K562 (cell line): Measurements from ENCODE around the gene TFAP2E. TPM values are rescaled to one million over a fixed set of nuclear protein-coding genes. Genes with fewer than 3 reads are reported as not detected.
A peak's percentile ranks its signal among the peaks of the same experiment; 100 is the strongest.

ENCODE experiments used
- ARID2 ChIP-seq: fragments of 450-650 bp; IDR thresholded peaks from 2 replicates; pipeline ENCODE4 v1.6.1; 2017; ENCODE audit warnings: antibody characterized with exemption, mild to moderate bottlenecking
- ATF3 ChIP-seq, 2 experiments: fragments of 450-650 bp in 1 of 2; sonication (generic) in 1 of 2; formaldehyde crosslinking in 1 of 2; IDR thresholded peaks in 1 of 2; conservative IDR thresholded peaks in 1 of 2; 2 replicates each; pipeline versions ENCODE4 v1.6.1 to v1.8.1; 2016 to 2023; ENCODE audit warnings: mild to moderate bottlenecking in 2 of 2, moderate library complexity in 2 of 2, inconsistent platforms in 1 of 2, missing genetic modification reagents in 1 of 2
- ATF7 ChIP-seq: fragments of 450-650 bp; IDR thresholded peaks from 2 replicates; pipeline ENCODE4 v1.7.1; 2014; ENCODE audit warnings: mild to moderate bottlenecking, moderate library complexity
- CBFA2T3 ChIP-seq: fragments of 450-650 bp; IDR thresholded peaks from 2 replicates; pipeline ENCODE4 v1.6.1; 2017
- CCAR2 ChIP-seq: fragments of 200-400 bp; formaldehyde crosslinking; IDR thresholded peaks from 2 replicates; pipeline ENCODE4 v1.6.1; 2017; ENCODE audit warnings: mild to moderate bottlenecking, low read depth, low read length
- CREB3L1 ChIP-seq: fragments of 450-650 bp; IDR thresholded peaks from 2 replicates; pipeline ENCODE4 v1.6.1; 2014; ENCODE audit warnings: low read depth, mild to moderate bottlenecking, moderate library complexity, borderline replicate concordance
- CREM ChIP-seq: IDR thresholded peaks from 2 replicates; pipeline ENCODE4 v1.6.1; 2014; ENCODE audit warnings: antibody characterized with exemption, low read depth
- ELF4 ChIP-seq: fragments of 450-650 bp; formaldehyde crosslinking; IDR thresholded peaks from 2 replicates; pipeline ENCODE4 v1.4.0; 2022; ENCODE audit warnings: missing genetic modification characterization
- KDM5B ChIP-seq: fragments of 200-600 bp; sonication (generic); IDR thresholded peaks from 2 replicates; pipeline ENCODE4 v1.6.1; 2012; ENCODE audit warnings: low read depth, mild to moderate bottlenecking, moderate library complexity, low read length, control low read depth, inconsistent platforms; ENCODE audit not compliant: insufficient replicate concordance
- NCOA6 ChIP-seq: fragments of 450-650 bp; IDR thresholded peaks from 2 replicates; pipeline ENCODE4 v1.6.1; 2017; ENCODE audit warnings: mild to moderate bottlenecking
- NONO ChIP-seq, 2 experiments: fragments of 200-400 bp in 1 of 2; fragments of 450-650 bp in 1 of 2; formaldehyde crosslinking in 1 of 2; IDR thresholded peaks; 2 replicates each; pipeline ENCODE4 v1.6.1; 2017; ENCODE audit warnings: low read depth in 2 of 2, mild to moderate bottlenecking in 2 of 2, moderate library complexity in 2 of 2, low read length in 1 of 2
- PCBP1 ChIP-seq: fragments of 200-400 bp; formaldehyde crosslinking; IDR thresholded peaks from 2 replicates; pipeline ENCODE4 v1.6.1; 2018; ENCODE audit warnings: mild to moderate bottlenecking, low read depth, low read length; ENCODE audit not compliant: poor library complexity, severe bottlenecking
- RBFOX2 ChIP-seq: fragments of 200-400 bp; formaldehyde crosslinking; IDR thresholded peaks from 2 replicates; pipeline ENCODE4 v1.6.1; 2017; ENCODE audit warnings: low read depth, mild to moderate bottlenecking, low read length, moderate library complexity
- RFX1 ChIP-seq: fragments of 450-650 bp; IDR thresholded peaks from 2 replicates; pipeline ENCODE4 v1.6.1; 2016; ENCODE audit warnings: mild to moderate bottlenecking, moderate library complexity
- SMAD2 ChIP-seq: fragments of 150-350 bp; IDR thresholded peaks from 2 replicates; pipeline ENCODE4 v1.6.1; 2014; ENCODE audit warnings: low read depth, mild to moderate bottlenecking, low read length
- TCF7 ChIP-seq: sonication (generic); IDR thresholded peaks from 2 replicates; pipeline ENCODE4 v1.6.1; 2016; ENCODE audit warnings: antibody characterized with exemption, borderline replicate concordance
- TOE1 ChIP-seq, 2 experiments: fragments of 450-650 bp in 1 of 2; sonication (generic) in 1 of 2; formaldehyde crosslinking in 1 of 2; IDR thresholded peaks; 2 replicates each; pipeline versions ENCODE4 v1.7.1 to v1.8.0; 2016 to 2022; ENCODE audit warnings: borderline replicate concordance in 2 of 2, mild to moderate bottlenecking in 2 of 2, antibody characterized with exemption in 1 of 2, inconsistent platforms in 1 of 2, low read depth in 1 of 2, missing genetic modification reagents in 1 of 2, moderate library complexity in 1 of 2
- USF1 ChIP-seq: sonication (generic); formaldehyde crosslinking; IDR thresholded peaks from 2 replicates; pipeline ENCODE4 v1.9.0; 2022; ENCODE audit warnings: mild to moderate bottlenecking, missing genetic modification reagents
- ZBTB33 ChIP-seq: sonication (generic); formaldehyde crosslinking; IDR thresholded peaks from 2 replicates; pipeline ENCODE4 v1.8.1; 2023; ENCODE audit warnings: mild to moderate bottlenecking, missing genetic modification reagents
- ZNF232 ChIP-seq: sonication (generic); formaldehyde crosslinking; IDR thresholded peaks from 2 replicates; pipeline ENCODE4 v1.8.0; 2022; ENCODE audit warnings: mild to moderate bottlenecking, missing genetic modification reagents
- ZNF24 ChIP-seq: fragments of 450-650 bp; IDR thresholded peaks from 2 replicates; pipeline ENCODE4 v1.6.1; 2016
- ZNF3 ChIP-seq: fragments of 250-450 bp; sonication (Bioruptor Pico); IDR thresholded peaks from 2 replicates; pipeline ENCODE4 v1.5.0; 2021; ENCODE audit warnings: mild to moderate bottlenecking, moderate library complexity
- ZNF57 ChIP-seq: fragments of 450-650 bp; formaldehyde crosslinking; IDR thresholded peaks from 2 replicates; pipeline ENCODE4 v1.4.0; 2020; ENCODE audit warnings: mild to moderate bottlenecking, moderate library complexity
- ZNF699 ChIP-seq: fragments of 250-450 bp; sonication (Bioruptor Pico); IDR thresholded peaks from 2 replicates; pipeline ENCODE4 v1.8.0; 2021; ENCODE audit warnings: mild to moderate bottlenecking, moderate library complexity; ENCODE audit not compliant: insufficient replicate concordance
- polyA plus RNA-seq, 8 experiments: library from polyadenylated mRNA; depleted of rRNA in 4 of 8; stranded (reverse) in 5 of 8; unstranded in 3 of 8; fragments of >200 nt; fragmentation: Nextera tagmentation in 2 of 8; fragmentation: Illumina TruSeq in 1 of 8; extraction: Ambion mirVana in 2 of 8; extraction: Trizol in 1 of 8; gene quantifications; 2 replicates each; pipeline versions ENCODE4 v1.2.1 to v1.2.3, GENCODE V29; 2011 to 2014; ENCODE audit warnings: inconsistent platforms in 1 of 8, missing spikeins in 1 of 8
- total RNA-seq, 7 experiments: library from RNA; depleted of rRNA in 6 of 7; stranded (reverse); fragments of >200 nt in 6 of 7; fragmentation: Illumina TruSeq in 2 of 7; extraction: Trizol in 2 of 7; gene quantifications; 2 replicates each; pipeline versions ENCODE4 v1.2.1 to v1.2.3, GENCODE V29; 2011 to 2021; ENCODE audit warnings: low replicate concordance in 1 of 7

TFAP2E gene
- total and polyA plus RNA-seq, 9 of the 15 experiments (the other 6 are each of a cell fraction or from before 2014, with no cell fraction given): 0.03 to 0.11 (median 0.07) TPM; not detected in 4

- TF ChIP-seq USF1 (CRISPR knock-in tag) (no peak), ZNF3 (CRISPR knock-in tag) (no peak), NONO (IDR thresholded peaks at IDR 0.05; ENCODE audit: low read depth in 2 of 2, low read length in 1 of 2) (peak; percentile 35 to 53; a peak in 2 of 4 replicates), RFX1 (no peak), ZBTB33 (CRISPR knock-in tag) (peak; percentile 39; the same call in 1 of the 2 replicates), ZNF24 (peak; percentile 47; the same call in 1 of the 2 replicates), ATF7 (peak; percentile 69), ZNF57 (CRISPR knock-in tag) (no peak), KDM5B (peak; percentile 74), ELF4 (CRISPR knock-in tag) (no peak), ZNF232 (CRISPR knock-in tag) (no peak), ZNF699 (no peak), TOE1 (IDR thresholded peaks at IDR 0.05; ENCODE audit: borderline replicate concordance) (0 out of 2 replicates have a peak, but pooled peaks have one; percentile 34), TOE1 (CRISPR knock-in tag; IDR thresholded peaks at IDR 0.05; ENCODE audit: borderline replicate concordance, low read depth) (no peak), CCAR2 (no peak), CBFA2T3 (no peak), TCF7 (no peak), NCOA6 (no peak), PCBP1 (peak; percentile 63), RBFOX2 (peak; percentile 93), SMAD2 (no peak), ARID2 (no peak), ATF3 (IDR thresholded peaks at IDR 0.05) (no peak), ATF3 (CRISPR knock-in tag; conservative IDR thresholded peaks at IDR 0.05) (no peak), CREM (no peak), CREB3L1 (peak; percentile 66)
Observed at GRCh38 chr1:35557118-35557610, 15.9 kb upstream of the TFAP2E start, which contains the start of gene KIAA0319L (continued).
